ENCODE measurements around the gene ANO5.
"Not testable (repeated sequence)": the region's sequence is repeated elsewhere in the genome, so short reads cannot be mapped to it uniquely, and the experiment has no call there.

Gene ANO5

DNA sequence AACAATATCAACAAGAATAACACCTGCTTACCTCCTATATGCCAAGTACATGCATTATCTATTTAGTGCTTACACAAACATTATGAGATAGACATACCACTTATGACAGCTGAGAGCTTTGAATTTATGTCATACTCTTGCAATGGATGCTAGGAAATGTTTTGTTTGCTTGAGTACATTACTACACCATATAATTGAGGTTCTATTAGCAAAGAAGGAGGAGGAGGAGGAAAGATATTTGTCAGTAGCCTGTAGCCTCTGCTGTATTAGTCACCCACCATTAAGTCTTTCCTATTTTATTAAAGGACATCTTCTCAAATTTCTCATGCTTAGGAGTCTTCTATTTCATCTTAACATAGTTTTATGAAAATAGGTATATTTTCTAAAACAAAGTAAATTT, 6.4 kb downstream of the ANO5 start:
- DNase-seq: no peak

DNA sequence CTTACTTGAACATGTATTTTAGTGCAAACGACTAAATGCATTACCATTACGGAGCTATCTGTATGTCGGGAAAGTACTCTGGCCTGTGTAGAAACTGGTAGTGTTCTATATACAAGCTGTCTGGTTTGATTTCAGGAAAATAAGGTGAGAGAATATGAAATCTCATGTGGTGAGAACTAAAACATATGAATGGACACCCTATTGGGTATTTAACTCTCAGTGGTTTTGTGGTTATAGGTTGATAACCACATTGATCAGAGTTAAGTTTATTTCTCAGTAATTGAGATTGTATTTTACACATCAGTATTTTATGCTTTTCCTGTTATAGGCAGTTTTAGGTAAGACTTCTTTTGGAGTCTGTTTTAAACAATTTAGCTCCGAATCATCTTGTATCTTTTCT, 10.4 kb downstream of the ANO5 start:
- DNase-seq: no peak

DNA sequence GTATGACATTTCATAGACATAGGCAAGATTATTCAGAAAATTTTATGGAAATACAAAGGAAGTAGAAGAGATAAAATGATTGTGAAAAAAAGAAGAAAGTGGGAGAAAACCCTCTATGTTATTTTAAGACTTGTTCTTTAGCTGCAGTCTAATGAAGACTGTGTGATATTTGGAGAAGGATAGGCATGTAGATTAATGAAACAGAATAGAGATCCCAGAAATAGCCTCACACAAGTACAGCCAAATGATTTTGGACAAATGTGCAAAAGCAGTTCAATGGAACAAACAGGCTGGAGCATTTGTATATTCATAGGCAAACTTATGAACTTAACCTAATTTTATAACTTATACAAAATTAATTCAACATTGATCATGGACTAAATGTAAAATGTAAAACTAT, 14.3 kb downstream of the ANO5 start:
- no peak for DNase-seq

DNA sequence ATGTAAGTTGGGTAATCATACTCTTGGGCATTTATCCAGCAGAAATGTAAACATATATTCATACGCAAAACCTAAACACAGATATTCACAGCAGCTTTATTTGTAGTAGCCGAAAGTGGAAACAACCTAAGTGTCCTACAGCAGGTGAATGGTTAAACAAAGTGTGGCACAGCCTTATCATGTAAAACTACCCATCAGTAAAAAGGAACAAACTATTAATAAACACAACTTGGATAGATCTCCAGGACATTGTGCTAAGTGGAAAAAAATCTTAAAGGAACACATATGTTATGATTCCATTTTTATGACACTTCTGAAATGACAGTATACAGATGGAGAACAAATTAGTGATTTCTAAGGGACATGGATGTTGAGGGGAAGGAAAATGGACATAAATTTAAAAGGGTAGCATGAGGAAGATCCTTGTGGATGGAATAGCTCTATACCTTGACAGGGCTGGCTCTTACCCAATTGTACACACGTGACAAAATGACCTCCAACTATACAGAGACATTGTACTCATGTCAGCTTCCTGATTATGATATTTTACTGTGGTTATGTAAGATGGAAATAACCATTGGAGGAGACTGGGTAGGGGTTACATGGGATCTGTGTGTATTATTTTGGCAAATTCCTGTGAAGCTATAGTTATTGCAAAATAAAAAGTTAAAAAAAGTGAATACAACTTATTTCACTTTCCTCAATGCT, 15.4 kb downstream of the ANO5 start:
- DNase-seq: no peak

DNA sequence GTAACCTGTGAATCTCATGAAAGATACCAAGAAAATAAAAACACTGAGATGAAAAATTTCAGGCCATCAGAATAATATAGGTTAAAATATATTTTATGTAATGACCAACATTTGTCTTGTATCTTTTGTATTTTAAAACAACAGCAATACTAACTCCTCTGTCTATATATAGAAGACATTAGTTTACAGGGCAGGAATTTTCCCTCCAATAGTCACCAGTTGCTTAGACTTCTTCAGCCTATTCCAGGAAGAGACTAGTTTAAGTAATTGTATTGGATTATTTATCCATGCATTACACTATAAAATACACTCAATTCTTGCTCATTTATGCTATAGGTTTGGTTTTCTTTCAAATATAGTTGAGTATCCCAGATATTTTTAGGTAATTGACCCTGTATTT, 24.1 kb downstream of the ANO5 start:
- DNase-seq: no peak

DNA sequence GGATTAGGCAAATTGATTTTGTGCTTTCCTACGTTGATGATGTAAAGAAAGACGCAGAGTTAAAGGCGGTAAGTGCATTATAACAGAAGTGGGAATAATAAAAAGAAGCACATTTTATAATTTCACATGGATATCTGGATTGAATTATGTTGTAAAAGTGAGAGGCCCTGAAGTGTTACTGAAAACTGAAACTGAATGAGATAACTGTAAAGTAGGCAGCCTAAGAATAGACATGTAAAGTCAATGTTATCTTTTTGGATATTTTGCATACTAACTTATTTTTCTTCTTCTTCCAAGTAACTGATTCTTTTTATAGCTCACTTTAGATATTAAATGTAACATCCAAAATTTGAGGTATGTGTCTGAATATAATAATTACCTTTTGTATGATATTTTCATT, 28.3 kb downstream of the ANO5 start:
- DNase-seq: no peak

DNA sequence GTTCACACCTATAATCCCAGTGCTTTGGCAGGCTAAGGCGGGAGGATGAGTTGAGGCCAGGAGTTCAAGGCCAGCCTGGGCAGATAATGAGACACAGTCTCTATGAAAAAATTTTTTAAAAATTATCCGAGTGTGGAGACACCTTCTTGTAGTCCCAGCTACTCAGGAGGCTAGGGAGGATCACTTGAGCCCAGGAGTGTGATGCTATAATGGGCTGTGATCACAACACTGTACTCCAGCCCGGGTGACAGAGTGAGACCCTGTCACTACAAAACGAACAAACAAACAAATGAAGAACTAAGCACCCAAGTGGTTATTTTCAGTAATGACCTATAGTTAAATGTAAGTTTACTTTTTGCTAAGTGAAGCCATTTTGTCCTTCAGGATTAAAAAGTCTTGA, 32.3 kb downstream of the ANO5 start:
- no peak for DNase-seq

DNA sequence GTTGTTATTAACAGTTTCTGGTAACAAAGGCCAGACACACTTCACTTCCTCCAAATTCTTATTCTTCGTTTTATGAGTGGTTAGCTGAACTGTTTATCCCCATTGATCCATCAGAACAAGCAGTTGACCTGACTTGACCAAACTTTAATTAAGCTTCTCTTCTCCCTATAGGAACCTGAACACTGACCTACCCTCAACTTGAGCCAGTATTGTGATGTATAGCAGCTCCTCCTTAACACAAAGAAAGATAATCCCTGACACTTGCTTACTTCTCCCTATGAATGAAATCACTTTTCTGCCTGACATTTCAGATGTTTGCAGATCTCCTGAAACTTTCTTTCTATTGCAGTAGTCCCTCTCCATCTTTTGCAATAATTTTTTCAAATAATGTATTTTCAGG, 41.9 kb downstream of the ANO5 start:
- DNase-seq: no peak

DNA sequence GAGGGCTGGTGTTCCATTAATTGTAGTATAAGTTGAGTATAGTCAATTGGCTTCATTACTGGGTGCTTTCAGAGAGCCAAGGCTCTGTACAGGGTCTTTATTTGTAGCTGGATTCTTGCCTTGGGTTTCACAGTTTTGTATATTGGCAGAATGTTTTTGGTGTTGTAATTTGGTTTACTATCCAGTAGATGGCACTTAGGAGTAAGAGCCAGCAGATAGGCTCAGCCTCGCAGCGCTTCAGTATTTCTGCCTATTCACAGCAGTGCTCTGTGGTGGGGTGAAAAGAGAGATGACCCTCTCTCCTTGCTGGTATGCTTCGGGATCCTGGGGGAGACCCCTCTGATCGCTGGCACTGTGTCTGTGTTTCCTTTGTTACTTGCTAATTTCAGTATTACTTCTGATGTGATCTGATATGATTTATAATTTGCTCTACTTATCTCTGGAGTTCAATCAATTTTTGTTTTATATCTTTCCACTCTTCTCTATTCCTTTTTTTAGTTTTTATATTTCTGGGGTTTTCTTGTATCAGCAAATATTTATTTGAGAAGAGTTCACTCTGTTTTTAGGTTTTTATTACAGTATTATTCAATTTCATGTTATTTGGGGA, 52.2 kb downstream of the ANO5 start:
- peak; percentile 32 for DNase-seq

DNA sequence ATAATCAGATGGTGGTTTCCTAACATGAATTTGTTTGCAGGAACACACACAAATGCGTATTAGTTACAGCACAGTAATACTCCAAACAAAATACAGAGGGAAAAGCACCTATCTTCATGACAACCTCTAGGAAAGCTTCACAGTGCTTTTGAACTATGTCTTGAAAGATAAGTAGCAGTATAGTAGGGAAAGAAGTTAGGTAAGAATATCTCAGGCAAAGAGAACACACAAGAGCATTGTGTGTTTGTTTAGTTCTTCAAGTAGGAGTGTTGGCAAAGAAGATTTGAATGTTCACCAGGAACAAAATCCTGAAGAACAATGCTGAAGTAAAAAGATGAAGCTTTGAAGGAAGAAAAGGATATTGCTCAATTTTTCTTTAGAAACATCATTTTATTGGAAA, 54.1 kb downstream of the ANO5 start:
- DNase-seq: no peak

DNA sequence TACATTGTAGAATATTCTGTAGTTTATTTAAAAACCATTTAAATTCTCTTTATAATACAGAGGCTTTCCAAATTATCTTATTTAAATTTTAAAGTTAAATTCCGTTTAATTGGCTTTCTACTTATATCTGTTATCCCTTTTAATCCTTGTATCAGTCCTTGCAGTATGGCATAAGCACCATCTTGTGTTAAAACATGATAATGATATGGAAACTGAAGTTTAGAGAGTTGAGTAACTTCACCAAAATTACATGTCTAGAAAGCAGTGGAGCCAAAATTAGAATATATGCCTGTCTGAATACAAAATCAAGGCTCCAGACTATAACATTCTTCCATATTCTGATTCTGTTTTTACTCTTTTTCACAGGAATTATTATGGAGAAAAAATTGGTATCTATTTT, 57.0 kb downstream of the ANO5 start:
- no peak for DNase-seq

DNA sequence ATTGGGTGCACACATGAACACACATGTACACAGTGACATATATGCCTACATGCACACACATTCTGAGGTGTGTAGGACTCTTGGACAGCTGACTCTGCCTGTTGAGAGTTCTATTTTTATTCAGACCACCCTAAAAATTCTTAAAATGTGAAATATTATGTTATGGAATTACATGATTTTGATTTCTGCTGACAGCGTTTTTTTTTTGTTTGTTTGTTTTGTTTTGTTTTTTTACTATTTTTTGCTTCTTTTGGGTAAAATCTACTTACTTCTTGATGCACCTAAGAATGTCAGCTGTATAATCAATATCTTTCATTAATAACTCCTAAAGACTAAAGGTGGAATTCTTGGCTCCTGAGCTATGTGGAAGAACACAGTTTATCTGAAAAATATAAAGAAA, 64.0 kb downstream of the ANO5 start:
- no peak for DNase-seq

DNA sequence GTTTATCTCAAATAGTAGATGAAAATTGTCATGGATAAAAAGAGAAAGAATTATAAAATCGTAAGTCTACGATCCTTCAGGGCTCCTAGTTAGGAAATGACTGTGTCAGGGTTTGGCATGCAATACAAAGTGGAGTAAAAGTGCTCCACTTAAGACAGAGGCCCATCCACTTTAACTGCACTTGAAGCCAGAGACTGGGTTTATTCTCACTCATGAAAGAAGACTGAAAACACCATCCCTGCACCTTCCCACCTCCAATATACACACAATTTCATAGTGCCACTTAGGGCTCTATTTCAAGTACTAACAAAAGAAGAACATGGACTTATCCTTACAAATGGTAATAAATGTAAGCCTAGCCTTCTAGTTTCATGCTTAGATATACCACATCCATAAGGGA, 70.7 kb downstream of the ANO5 start:
- no peak for DNase-seq

DNA sequence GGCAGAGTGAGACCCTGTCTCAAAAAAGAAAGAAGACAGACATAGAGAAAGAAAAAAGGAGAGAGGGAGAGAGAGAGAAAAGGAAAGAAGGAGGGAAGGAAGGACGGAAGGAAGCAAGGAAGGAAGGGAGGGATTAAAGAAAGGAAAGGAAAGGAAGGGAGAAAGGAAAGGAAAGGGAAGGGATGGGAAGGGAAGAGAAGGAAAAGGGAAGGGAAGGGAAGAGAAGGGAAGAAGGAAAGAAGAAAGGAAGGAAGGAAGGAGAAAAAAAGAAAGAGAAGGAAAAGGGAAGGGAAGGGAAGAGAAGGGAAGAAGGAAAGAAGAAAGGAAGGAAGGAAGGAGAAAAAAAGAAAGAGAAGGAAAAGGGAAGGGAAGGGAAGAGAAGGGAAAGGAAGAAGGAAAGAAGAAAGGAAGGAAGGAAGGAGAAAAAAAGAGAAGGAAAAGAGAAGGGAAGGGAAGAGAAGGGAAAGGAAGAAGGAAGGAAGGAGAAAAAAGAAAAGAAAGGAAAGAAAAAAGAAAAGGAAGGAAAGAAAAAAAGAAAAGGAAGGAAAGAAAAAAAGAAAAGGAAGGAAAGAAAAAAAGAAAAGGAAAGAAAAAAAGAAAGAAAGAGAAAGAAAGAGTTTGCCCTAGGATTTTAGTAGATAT, 76.2 kb downstream of the ANO5 start:
- DNase-seq: not testable (repeated sequence)

DNA sequence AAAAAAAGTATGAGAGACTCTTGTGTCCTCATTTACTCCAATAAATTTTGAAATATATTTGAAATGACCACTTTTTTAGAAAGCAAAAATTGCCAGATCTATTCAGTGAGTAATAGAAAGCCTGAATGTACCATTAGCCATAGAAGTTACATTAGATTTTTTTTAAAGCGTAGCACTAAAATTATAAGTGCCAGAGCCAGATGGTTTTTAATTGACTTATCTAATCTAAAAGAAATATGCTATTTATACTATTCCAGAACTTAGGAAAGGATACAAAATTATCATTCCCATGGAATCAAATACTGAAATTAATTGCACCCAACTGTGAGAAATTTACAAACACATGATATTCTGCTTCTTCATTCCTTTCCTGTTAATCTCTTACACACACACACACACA, 80.9 kb downstream of the ANO5 start:
- no peak for DNase-seq

DNA sequence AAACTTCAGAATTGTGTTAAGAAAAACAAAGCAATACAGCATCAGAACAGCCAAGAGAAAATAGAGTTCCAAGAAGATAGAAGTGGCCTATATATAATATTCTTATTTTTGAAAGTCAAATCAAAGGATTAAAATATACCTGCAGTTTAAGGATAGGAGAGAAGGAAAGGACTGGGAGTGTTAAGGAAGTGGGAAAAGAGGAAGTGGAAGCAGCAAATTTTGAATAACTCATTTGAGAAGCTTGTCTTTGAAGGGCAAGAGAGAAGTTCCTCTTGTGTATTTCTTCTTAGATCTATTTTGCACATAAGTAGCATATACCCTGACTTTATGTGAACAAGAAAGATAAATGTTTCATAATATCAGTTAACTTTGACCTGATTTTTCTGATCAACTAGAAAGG, 82.7 kb downstream of the ANO5 start:
- no peak for DNase-seq

DNA sequence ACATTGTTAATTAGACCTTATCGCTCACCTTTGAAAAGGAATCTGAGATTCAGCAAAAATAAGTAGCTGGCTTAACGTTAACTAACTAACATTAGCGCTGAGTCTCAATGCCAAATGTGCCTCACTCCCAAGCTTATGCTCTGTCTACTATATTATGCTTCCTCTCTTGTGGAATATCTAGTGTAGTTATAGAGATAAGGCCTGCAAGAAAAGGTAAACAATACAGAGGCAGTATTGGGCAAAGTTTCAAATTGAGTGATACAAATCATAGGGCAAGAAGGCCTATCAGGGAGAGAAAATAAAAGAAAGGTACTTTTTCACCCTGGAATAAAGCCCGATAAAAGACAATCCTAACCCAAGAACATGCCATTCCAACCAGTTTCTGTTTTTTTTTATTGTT, 83.7 kb downstream of the ANO5 start:
- DNase-seq: no peak

DNA sequence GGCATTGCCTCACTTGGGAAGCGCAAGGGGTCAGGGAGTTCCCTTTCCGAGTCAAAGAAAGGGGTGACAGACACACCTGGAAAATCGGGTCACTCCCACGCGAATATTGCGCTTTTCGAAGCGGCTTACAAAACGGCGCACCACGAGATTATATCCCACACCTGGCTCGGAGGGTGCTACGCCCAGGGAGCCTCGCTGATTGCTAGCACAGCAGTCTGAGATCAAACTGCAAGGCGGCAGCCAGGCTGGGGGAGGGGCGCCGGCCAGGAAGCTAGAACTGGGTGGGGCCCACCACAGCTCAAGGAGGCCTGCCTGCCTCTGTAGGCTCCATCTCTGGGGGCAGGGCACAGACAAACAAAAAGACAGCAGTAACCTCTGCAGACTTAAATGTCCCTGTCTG, 92.1 kb downstream of the ANO5 start:
- DNase-seq: not testable (repeated sequence)

DNA sequence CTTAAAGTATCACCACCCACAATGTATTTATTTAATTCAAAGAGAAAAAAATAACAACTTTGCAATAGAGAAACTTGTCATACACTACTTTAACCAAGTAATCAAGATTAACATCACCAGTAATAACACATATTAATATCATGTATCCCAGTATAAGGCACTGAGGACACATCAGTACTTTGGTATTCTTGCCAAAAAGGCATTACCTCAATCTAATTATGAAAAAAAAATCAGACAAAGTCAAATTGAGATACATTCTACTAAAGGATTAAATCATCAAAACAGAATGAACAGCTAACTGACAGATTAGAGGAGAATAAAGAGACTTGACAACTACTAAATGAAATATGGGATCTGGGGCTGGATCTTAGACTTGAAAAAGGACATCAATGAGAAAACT, 109.5 kb downstream of the ANO5 start:
- DNase-seq: no peak

DNA sequence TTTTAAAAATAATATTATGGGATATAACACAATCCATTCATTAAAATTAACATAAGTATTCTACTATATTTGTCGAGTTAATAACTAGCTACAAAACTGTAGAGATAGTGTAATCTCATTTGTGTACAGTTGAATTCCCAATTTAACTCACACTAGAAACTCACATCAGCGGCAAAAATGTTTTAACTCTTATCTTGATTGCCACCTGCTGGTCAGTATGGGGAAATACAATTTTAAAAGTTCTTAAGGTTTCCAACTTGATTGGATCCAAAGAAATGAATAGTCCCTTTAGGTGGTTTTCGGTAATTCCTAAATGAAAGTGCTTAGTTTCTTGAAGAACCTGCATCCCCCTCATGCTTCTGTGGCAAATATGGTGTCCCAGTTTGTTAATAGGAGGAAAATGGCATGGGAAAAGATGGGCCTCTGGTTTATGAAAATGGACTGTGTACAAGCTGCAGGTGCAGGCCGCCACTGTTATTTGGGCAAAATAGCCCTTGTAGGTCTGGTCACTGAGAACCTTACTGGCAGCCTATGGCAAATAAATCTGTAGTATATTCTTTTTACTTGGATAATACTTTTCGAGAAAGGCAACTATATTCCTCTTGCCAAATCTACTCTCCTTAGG, 111.6 kb downstream of the ANO5 start:
- DNase-seq: peak; percentile 39

DNA sequence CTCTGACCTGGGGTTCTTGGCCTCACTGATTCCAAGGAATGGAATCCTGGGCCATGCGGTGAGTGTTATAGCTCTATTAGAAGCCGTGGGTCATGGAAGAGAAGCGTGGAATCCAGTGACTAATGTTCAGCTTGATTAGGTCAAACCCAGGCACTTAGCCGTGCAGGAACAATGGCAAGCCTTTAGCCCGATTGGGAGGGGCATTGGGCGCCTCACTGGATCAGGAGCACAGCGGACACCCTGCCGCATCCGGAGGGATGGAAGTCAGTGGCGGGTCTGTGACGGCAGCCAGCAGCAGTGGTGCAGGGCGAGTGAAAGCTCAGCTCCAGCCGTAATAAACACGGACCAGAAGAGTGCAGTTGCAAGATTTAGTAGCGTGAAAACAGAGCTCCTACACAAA, 124.8 kb downstream of the ANO5 start:
- DNase-seq: peak; percentile 2

DNA sequence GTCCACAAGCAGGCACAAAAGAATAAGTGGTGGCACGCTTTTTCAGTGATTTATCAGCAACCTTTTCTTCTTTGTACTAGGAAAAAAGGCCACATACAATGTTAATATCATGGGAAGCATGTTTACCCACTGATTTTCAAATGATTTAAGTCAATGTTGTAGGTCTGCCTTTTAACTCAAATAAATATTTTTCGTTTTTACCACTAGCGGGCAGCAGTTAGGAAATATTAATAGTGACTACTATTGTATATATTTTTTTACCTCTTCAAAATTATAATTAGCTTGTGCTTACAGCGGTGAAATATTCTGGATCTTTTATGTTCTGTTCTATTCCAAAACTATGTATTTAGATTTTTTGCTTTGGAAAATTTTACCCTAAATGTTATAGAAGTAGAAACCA, 138.9 kb downstream of the ANO5 start:
- DNase-seq: no peak

Measured in NCI-H748 treated with DMSO at 0.1 percent for 48 hours (cell line).